ENCODE data around the gene FBRSL1. TPM values are rescaled to one million over a fixed set of nuclear protein-coding genes. Genes with fewer than 3 reads are reported as not detected.

FBRSL1 gene
- total RNA-seq, 1 donor from 2014 or later, result 211 TPM

DNA sequence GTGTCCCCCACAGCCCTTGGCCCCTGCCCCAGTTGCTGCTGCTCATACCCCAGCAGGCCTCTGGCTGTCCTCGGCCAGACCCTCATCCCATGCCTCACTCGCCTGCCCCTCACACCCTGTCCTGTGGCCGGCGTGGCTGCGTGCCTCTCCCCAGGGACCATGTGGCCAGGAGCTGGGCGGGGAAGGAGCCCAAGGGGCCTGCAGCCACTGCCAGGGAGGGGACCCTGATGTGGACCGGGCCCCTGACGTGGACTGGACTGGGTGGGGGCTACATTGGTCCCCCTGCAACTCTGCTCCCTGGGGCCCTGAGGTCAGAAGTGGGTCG lies 10.9 kb downstream of the FBRSL1 start:
- H3K4me3 Mint-ChIP-seq (ENCODE audit: unreplicated experiment), result peak overlapping the region; percentile 20
- peaks cover 9% of the 10 kb centered on the region for H3K9me3 Mint-ChIP-seq (ENCODE audit: unreplicated experiment)
- TF ChIP-seq, protein P1, sequence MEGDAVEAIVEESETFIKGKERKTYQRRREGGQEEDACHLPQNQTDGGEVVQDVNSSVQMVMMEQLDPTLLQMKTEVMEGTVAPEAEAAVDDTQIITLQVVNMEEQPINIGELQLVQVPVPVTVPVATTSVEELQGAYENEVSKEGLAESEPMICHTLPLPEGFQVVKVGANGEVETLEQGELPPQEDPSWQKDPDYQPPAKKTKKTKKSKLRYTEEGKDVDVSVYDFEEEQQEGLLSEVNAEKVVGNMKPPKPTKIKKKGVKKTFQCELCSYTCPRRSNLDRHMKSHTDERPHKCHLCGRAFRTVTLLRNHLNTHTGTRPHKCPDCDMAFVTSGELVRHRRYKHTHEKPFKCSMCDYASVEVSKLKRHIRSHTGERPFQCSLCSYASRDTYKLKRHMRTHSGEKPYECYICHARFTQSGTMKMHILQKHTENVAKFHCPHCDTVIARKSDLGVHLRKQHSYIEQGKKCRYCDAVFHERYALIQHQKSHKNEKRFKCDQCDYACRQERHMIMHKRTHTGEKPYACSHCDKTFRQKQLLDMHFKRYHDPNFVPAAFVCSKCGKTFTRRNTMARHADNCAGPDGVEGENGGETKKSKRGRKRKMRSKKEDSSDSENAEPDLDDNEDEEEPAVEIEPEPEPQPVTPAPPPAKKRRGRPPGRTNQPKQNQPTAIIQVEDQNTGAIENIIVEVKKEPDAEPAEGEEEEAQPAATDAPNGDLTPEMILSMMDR (IDR thresholded peaks at IDR 0.05; ENCODE audit: partially characterized antibody, unreplicated experiment), result no peak
- no peaks in the 10 kb centered on the region for H3K36me3 Mint-ChIP-seq (ENCODE audit: unreplicated experiment)
- no peak overlapping the region for H3K27ac Mint-ChIP-seq (ENCODE audit: unreplicated experiment)
- no peak for DNase-seq
- peaks cover 11% of the 10 kb centered on the region for H3K27me3 Mint-ChIP-seq (ENCODE audit: unreplicated experiment)
- peaks cover 27% of the 10 kb centered on the region for H3K4me1 Mint-ChIP-seq (ENCODE audit: low read depth, unreplicated experiment)

DNA sequence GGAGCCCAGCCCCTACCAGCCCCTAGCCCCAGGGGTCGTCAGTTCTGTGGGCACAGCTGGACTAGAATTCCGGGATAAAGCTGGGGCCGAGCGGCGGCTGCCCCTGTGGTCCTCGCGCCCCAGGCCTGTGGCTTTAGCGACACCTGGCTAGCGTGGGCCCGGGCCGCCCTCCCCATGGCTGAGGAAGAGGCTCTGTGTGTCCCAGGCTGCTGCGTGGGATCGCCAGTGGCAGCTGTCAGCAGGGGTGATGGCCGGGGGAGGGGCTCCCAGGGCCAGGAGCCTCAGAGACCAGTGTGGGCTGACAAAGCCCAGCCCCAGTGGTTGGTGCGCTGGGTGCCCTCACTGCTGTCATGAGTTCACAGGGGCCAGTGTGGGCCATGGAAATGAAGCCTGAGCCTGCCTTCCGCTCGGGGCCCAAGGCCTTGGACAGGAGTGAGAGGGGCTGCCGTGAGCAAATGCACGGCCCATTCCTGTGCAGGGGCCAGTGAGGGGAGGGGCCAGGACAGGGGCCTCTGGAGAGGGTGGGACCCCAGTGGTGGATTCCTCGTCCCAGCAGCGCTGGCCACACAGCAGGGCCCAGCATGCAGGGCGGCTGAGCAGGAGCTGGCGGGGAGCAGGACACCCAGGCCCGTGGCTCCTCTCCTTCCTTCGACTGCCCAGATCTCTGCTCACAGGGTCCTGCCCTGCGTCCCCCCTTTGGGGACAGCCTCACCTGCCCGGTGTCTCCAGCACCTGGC lies 11.4 kb downstream of the FBRSL1 start:
- Mint-ChIP-seq H3K27ac (ENCODE audit: unreplicated experiment) (peak overlapping the region; percentile 49), H3K9me3 (ENCODE audit: unreplicated experiment) (peaks cover 7% of the 10 kb centered on the region), H3K27me3 (ENCODE audit: unreplicated experiment) (peaks cover 8% of the 10 kb centered on the region), H3K4me3 (ENCODE audit: unreplicated experiment) (peak overlapping the region; percentile 77), H3K36me3 (ENCODE audit: unreplicated experiment) (no peaks in the 10 kb centered on the region), H3K4me1 (ENCODE audit: low read depth, unreplicated experiment) (peaks cover 30% of the 10 kb centered on the region)
- DNase-seq, result no peak
- TF ChIP-seq, protein P1 (IDR thresholded peaks at IDR 0.05; ENCODE audit: partially characterized antibody, unreplicated experiment), result no peak

DNA sequence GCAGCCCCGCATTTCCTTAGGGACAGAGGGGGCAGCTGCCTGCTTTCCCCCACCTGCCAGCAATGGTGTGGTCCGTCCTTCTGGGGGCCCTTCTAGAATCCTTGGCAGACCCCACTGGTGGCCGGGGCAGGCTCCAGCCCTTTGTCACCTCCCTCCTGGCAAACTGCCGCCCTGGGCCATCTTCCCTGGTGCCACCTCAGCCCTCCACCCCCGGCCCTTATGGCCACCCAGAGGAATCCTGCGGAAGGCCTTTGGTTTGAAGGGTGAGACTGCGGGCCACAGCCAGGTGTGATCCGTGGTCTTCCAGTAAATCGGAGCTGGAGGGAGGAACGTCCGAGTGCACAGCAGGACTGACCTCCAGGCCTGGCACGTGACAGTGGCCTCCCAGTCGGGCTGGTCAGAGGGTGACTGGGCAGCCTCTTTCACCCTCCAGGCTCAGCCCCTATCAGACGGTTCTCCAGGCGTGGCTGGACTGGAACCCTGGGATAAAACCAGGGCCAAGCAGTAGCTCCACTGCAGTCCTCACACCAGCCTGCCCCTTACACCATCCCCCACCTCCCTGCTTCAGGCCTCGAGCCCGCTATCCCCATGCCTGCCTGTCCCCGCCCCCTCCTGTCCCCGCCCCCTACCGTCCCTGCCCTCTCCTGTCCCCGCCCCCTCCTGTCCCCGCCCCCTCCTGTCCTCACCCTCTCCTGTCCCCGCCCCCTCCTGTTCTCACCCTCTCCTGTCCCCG lies 12.4 kb downstream of the FBRSL1 start:
- no peaks in the 10 kb centered on the region for H3K36me3 Mint-ChIP-seq (ENCODE audit: unreplicated experiment)
- no peak overlapping the region for H3K27ac Mint-ChIP-seq (ENCODE audit: unreplicated experiment)

DNA sequence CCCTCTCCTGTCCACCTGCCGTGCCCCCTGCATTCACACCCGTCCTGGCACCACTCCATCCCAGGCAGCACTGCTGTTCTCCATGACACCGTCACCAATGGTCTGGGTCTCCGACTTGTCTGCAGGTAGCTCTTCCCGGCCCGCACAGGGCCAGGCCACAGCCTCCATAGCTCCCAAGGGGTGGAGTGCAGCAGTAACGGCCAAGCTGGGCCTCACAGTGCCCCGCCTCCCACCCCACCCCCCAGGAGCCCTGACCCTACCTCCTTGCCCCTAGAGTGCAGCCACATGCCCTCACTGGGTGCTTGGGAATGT lies 12.9 kb downstream of the FBRSL1 start:
- no peak for DNase-seq
- no peaks in the 10 kb centered on the region for H3K36me3 Mint-ChIP-seq (ENCODE audit: unreplicated experiment)
- H3K4me3 Mint-ChIP-seq (ENCODE audit: unreplicated experiment), result no peak overlapping the region
- TF ChIP-seq, protein P1 (IDR thresholded peaks at IDR 0.05; ENCODE audit: partially characterized antibody, unreplicated experiment), result no peak
- no peak overlapping the region for H3K27ac Mint-ChIP-seq (ENCODE audit: unreplicated experiment)
- peaks cover 33% of the 10 kb centered on the region for H3K4me1 Mint-ChIP-seq (ENCODE audit: low read depth, unreplicated experiment)
- peaks cover 7% of the 10 kb centered on the region for H3K27me3 Mint-ChIP-seq (ENCODE audit: unreplicated experiment)
- peaks cover 7% of the 10 kb centered on the region for H3K9me3 Mint-ChIP-seq (ENCODE audit: unreplicated experiment)

More for the DNA sequence above, 12.4 kb downstream of the FBRSL1 start:
- Mint-ChIP-seq H3K4me3 (ENCODE audit: unreplicated experiment) (peak overlapping the region; percentile 77), H3K9me3 (ENCODE audit: unreplicated experiment) (peaks cover 7% of the 10 kb centered on the region), H3K4me1 (ENCODE audit: low read depth, unreplicated experiment) (peaks cover 31% of the 10 kb centered on the region), H3K27me3 (ENCODE audit: unreplicated experiment) (peaks cover 7% of the 10 kb centered on the region)
- TF ChIP-seq, protein P1 (IDR thresholded peaks at IDR 0.05; ENCODE audit: partially characterized antibody, unreplicated experiment), result no peak
- DNase-seq, result no peak

DNA sequence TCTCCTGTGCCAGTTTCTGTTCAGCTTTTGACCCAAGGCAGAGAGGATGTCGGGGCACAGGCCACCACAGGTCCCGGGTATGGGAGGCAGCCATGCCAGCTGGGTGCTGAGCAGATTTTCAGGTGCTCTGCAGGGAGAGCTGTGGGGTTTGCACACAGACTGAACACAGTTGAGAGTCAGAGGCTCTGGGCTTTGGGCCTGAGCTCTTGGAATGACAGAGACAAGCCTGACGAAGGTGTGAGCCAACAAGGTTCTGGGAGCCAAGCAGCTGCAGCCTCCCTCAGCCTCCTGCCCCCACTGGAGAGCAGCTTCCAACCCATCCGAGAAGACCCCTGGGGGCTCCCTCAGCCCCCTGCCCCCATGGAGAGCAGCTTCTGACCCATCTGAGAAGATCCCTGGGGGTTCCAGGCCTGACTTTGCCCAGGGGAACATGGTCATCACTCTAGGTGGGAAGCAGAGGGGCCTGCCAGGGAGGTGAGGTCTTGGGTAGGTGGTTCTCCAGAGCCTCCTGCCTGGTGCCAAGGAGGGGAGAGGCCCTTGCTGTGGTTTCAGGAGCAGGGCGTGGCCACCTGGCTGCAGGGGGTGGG lies 13.8 kb downstream of the FBRSL1 start:
- Mint-ChIP-seq H3K27me3 (ENCODE audit: unreplicated experiment) (peaks cover 7% of the 10 kb centered on the region), H3K9me3 (ENCODE audit: unreplicated experiment) (peaks cover 7% of the 10 kb centered on the region), H3K27ac (ENCODE audit: unreplicated experiment) (peak overlapping the region; percentile 43), H3K4me3 (ENCODE audit: unreplicated experiment) (no peak overlapping the region), H3K36me3 (ENCODE audit: unreplicated experiment) (no peaks in the 10 kb centered on the region), H3K4me1 (ENCODE audit: low read depth, unreplicated experiment) (peaks cover 33% of the 10 kb centered on the region)
- DNase-seq, result no peak
- TF ChIP-seq, protein P1 (IDR thresholded peaks at IDR 0.05; ENCODE audit: partially characterized antibody, unreplicated experiment), result no peak

Measured in glutamatergic neuron (in vitro differentiated cells).